Mammary epithelial cell (primary cell): ENCODE results near the gene NUP54.

ENCODE experiments used
- CTCF ChIP-seq, 2 donors: IDR thresholded peaks in 1 of 2; conservative IDR thresholded peaks in 1 of 2; 2 replicates each; pipeline ENCODE4 v1.5.1; 2011 to 2012; ENCODE audit warnings: inconsistent platforms in 2 of 2, low read length in 2 of 2, mild to moderate bottlenecking in 2 of 2, control low read depth in 1 of 2, low read depth in 1 of 2; ENCODE audit not compliant: insufficient read depth in 1 of 2; ENCODE audit errors: extremely low read depth in 1 of 2
- EZH2 ChIP-seq: IDR thresholded peaks from 2 replicates; pipeline ENCODE4 v1.6.1; 2012; ENCODE audit warnings: low read length, inconsistent platforms, borderline replicate concordance

DNA sequence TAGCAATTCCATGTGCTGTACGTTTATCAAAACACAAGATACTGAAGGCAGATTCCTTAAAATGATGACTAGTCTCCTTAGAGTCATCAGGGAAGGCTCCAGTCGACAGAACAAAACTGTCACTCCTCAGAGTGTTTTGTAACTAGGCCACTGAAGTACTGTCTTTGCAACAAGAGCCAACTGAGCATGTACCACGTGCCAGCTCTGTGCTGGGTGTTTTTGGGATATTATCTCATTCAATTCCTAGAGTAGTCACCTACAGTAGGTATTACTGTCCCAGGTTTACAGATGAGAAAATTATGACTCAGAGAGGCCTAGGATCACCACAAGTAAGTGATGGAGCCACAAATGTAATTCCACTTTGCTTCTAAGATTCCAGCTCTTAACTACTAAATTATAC lies 18.3 kb upstream of the NUP54 start:
- no peak for TF ChIP-seq CTCF (conservative IDR thresholded peaks at IDR 0.05 in 1 of 2, IDR thresholded peaks at IDR 0.05 in 1 of 2; ENCODE audit: extremely low read depth in 1 of 2, insufficient read depth in 1 of 2, low read depth in 1 of 2, low read length in 2 of 2)
- TF ChIP-seq EZH2 = no peak
